ENCODE measurements around the gene SFMBT2.

Gene SFMBT2

DNA sequence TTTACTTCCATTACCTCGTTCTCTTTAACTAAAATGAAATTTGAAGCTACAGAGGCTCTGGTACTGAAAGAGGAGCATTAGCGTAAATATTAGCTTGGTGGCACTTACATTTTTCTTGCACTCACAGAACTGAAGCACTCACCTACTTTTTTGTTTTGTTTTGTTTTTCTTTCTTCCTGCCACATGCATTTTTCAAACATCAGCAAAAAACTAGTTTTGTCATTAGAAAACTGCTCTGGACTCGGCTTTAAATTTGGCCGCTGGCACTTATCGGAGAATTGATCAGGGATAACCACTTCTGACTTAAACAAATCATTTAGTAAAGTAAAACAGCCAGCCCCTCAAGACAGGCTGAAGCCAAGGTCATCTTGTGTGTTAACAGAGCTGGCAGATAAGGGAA, 216.3 kb downstream of the SFMBT2 start:
- TF ChIP-seq, protein P1, sequence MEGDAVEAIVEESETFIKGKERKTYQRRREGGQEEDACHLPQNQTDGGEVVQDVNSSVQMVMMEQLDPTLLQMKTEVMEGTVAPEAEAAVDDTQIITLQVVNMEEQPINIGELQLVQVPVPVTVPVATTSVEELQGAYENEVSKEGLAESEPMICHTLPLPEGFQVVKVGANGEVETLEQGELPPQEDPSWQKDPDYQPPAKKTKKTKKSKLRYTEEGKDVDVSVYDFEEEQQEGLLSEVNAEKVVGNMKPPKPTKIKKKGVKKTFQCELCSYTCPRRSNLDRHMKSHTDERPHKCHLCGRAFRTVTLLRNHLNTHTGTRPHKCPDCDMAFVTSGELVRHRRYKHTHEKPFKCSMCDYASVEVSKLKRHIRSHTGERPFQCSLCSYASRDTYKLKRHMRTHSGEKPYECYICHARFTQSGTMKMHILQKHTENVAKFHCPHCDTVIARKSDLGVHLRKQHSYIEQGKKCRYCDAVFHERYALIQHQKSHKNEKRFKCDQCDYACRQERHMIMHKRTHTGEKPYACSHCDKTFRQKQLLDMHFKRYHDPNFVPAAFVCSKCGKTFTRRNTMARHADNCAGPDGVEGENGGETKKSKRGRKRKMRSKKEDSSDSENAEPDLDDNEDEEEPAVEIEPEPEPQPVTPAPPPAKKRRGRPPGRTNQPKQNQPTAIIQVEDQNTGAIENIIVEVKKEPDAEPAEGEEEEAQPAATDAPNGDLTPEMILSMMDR (IDR thresholded peaks at IDR 0.05), result no peak

DNA sequence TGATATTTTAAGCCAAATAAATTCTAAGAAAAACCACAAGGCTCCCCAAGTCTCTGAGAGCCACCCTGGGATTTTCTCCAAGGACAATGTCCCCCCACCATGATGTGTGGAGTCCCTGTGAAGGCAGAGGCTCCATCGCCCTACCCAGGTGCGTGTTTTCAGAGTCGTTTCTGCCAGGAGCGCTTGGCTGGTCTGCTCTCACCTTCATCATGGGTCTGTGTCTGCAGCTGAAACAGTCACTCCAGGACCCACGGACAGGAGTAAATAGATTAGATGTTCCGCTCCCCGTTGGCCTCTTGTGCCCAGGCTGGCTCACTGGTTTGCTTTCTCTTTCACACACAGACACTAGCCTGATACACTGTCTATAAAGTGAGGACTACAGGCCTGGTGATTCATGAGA, 217.5 kb downstream of the SFMBT2 start:
- TF ChIP-seq, protein P1 (IDR thresholded peaks at IDR 0.05), result no peak

DNA sequence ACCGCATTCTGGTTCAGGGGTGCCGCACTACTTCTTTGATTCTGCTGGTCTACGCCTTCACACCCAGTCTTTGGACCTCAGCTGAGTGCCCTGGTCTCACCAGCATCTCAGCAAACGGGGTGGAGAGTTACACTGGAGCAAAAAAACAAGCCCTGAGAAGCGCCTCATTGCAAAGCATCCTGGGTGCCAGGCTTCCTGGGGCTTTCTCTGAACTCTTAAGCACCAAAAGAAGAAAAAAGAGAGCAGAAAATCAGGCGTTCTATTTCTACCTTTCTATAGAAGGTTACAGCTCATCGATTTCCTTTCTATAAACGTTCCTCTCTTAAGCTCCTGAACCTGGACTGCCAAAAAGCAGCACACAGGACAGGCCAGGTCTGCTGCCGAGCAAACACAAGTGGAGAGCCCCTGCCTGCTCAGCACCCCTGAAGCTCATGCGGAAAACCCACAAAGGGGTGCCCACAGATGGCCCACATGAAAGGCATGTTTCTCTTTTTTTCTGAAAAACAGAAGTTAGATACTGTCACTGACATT, 217.9 kb downstream of the SFMBT2 start:
- TF ChIP-seq, protein P1 (IDR thresholded peaks at IDR 0.05), result no peak

DNA sequence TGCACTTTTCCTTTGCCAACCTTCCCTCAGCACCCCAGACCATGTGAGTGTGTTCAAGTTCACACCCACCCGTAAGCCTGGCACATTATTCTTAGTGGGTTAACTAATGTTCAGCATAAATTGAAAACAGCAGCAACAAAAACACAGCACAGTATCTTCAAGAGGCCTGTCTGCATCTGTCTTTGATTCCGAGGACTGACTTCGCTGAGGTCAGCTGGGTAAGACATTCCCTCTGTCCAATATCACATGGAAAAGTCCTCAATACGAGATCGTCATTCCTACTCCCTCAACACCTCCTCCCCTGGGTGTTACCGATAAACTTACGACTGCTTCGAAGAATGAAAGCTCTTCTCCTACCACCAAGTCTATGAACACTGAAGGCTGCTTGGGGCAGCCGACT, 218.8 kb downstream of the SFMBT2 start:
- TF ChIP-seq, protein P1 (IDR thresholded peaks at IDR 0.05), result no peak

DNA sequence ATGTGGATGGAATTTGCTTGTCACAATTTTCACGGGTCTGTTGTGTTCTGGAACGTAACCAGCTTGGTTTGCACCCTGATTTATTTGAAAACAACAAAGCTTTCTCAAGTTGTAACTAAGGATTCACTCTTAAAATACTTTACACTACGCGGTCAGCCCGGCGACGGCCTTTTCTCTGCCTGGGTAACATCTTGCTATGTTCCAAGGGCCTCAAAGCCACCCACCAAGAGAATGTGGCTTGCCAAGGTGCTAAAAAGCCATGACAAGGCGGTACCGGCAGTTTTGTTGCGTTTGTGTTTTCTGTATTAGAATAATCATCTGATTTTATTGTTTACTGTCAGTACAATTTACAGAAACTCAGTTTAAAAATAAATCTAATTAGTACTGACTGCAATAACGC, 220.9 kb downstream of the SFMBT2 start:
- TF ChIP-seq, protein P1 (IDR thresholded peaks at IDR 0.05), result no peak

DNA sequence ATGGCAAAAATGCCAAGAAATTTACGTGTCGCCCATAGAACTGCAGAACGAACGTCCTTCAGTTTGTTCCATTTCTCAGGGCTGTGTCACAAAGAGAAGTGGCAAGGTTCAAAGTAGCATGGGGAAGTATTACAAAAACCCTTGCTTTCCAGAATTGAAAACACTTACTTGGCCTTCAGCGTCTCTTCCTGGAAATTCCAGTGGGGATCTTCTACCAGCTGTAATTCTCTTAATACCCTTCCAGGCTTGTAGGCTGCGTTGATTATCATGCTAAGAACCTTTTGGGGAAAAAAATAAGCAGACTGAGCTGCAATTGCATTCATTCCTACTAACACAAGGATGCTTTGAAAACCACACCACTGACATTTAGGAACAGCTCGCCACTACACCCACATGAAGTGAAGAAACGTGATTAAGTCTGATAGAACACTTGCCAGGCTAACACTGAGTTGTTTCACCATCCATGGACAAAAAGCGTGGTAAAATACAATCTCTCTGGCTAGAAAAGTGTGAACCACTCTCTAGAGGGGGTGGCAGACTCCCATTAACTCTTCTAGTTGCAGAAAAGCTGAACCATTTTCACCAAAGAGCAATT, 222.3 kb downstream of the SFMBT2 start:
- TF ChIP-seq, protein P1 (IDR thresholded peaks at IDR 0.05), result no peak

DNA sequence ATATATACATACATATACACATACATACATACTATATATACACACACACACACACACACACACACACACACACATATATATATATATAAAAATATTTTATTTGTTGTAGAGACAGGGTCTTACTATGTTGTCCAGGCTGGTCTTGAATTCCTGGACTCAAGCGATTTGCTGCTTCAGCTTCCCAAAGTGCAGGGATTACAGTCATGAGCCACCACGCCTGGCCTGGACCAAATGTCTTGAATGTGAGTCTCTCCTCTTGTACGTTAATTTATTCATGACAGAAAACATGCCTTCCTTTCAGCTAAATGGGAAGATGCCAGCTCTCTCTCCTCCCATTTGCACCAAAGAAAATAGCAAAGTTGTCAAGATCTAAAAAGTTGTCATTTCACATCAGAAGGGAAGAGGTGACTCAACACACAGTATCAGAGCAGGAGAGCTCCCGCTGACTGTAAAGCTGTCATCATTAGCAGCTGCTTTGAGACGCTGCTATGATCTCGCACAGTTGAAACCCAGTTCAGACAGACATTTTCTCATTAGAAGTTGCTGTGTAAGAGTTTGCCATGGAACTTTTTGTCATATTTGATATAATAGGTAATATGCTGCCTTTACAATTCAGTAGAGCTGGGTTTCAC, 224.3 kb downstream of the SFMBT2 start:
- TF ChIP-seq, protein P1 (IDR thresholded peaks at IDR 0.05), result no peak

All from LNCAP (cell line).